ENCODE results near the gene METTL13. TPM values are rescaled to one million over a fixed set of nuclear protein-coding genes. Genes with fewer than 3 reads are reported as not detected.
A peak's percentile ranks its signal among the peaks of the same experiment; 100 is the strongest.

METTL13 gene
- total and polyA plus RNA-seq, 9 of the 15 experiments (the other 6 are each of a cell fraction or from before 2014, with no cell fraction given) = 18.9 to 78.9 (median 54.9) TPM

DNA sequence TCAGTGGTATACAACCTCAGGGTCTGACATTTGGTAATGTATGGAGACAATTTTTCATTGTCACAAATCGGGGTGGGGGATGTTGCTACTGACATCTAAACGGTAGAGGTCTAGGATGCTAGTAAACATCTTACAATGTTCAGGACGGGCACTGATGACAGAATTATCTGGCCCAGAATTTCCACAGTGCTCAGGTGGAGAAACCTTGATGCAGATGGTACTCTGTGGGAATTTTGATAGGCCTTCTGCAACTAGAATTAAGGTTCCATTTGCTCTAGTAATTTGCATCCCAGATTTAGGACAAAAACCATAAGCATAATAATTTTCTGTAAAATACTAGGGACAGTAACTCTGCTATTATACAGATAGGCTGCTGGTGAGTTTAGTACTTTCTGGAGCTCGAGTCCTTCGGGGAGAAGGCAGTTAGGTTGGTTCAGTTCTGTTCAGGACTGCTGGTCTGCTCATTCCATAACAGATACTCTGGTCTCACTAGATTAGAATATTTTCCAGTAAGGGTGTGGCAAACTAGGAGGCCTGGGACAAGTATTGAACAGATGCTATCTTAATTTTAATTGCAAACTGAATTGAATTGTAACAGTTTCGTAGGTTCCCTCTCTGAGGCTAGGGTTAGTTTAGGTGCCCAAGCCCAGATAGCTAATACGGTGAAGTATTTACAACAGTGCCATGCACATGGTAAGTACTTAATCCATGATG lies 11.4 kb downstream of the METTL13 start:
- peaks cover 0 to 9% of the 10 kb centered on the region in 2 experiments; a peak in 3 of 5 replicates for H3K4me1 ChIP-seq (replicated peaks in 1 of 2; ENCODE audit: control insufficient read depth in 2 of 2, insufficient read depth in 2 of 2, low read length in 2 of 2)
- BruUV-seq (replicated peaks) = no TSS peak
- no peaks in the 10 kb centered on the region for H3K9me3 ChIP-seq (replicated peaks; ENCODE audit: control insufficient read depth, insufficient read depth, low read depth, low read length)
- H3K4me3 ChIP-seq = no peak overlapping the region
- no peaks in the 10 kb centered on the region for H4K20me1 ChIP-seq (replicated peaks; ENCODE audit: control insufficient read depth, insufficient read depth, low read length)
- H3K4me2 ChIP-seq (ENCODE audit: insufficient read depth, low read length) = no peak overlapping the region
- intact Hi-C loops (cut with micrococcal nuclease) = no loop called here
- CTCF ChIA-PET (ENCODE audit: low intra/inter-chr PET ratio) = no interaction called here
- FAIRE-seq (no peak), ATAC-seq (no peak), DNase-seq (ENCODE audit: extremely low read depth in 1 of 4, low spot score in 3 of 4) (peak in 2 of 4 experiments; percentile 33 to 34)
- no peak overlapping the region for H3K27ac ChIP-seq (ENCODE audit: extremely low read depth, low read depth, low read length)
- H3K9me1 ChIP-seq (ENCODE audit: control insufficient read depth, insufficient read depth, low read length) = no peaks in the 10 kb centered on the region
- H3K79me2 ChIP-seq (ENCODE audit: control insufficient read depth, insufficient read depth, low read length) = peaks cover 2% of the 10 kb centered on the region; the same call in 1 of the 3 replicates
- H2AFZ ChIP-seq (ENCODE audit: low read depth, low read length) = no peak overlapping the region
- in situ Hi-C loops (cut with MboI) = no loop called here
- POLR2A ChIA-PET = interaction anchor here (1.1 kb wide), 1 partner anchor 18 kb away, joined by 5 read pairs; no protein-coding TSS in a partner anchor
- H3K9ac ChIP-seq (ENCODE audit: insufficient read depth in 1 of 2, low read depth in 2 of 2, low read length in 2 of 2) = no peak overlapping the region
- peaks cover 99% of the 10 kb centered on the region for H3K36me3 ChIP-seq (ENCODE audit: control insufficient read depth, insufficient read depth, low read length)
- H3K27me3 ChIP-seq (ENCODE audit: control insufficient read depth in 2 of 2, insufficient read depth in 2 of 2, low read length in 2 of 2) = no peaks in the 10 kb centered on the region
- 67% methylated on average over 7 of the region's 7 CpGs for WGBS (ENCODE audit: insufficient coverage, low coverage, missing lambda C conversion rate)
- no peak for TF ChIP-seq SMARCA4 (IDR thresholded peaks at IDR 0.05)
- TF ChIP-seq, protein P1, sequence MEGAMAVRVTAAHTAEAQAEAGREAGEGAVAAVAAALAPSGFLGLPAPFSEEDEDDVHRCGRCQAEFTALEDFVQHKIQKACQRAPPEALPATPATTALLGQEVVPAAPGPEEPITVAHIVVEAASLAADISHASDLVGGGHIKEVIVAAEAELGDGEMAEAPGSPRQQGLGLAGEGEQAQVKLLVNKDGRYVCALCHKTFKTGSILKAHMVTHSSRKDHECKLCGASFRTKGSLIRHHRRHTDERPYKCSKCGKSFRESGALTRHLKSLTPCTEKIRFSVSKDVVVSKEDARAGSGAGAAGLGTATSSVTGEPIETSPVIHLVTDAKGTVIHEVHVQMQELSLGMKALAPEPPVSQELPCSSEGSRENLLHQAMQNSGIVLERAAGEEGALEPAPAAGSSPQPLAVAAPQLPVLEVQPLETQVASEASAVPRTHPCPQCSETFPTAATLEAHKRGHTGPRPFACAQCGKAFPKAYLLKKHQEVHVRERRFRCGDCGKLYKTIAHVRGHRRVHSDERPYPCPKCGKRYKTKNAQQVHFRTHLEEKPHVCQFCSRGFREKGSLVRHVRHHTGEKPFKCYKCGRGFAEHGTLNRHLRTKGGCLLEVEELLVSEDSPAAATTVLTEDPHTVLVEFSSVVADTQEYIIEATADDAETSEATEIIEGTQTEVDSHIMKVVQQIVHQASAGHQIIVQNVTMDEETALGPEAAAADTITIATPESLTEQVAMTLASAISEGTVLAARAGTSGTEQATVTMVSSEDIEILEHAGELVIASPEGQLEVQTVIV (CRISPR knock-in tag; IDR thresholded peaks at IDR 0.05; ENCODE audit: borderline replicate concordance) = no peak
- no peak for TF ChIP-seq RBM14 (IDR thresholded peaks at IDR 0.05; ENCODE audit: borderline replicate concordance, insufficient read depth, low read depth, low read length)
- TF ChIP-seq TRIM24 (IDR thresholded peaks at IDR 0.05) = no peak
- no peak for TF ChIP-seq ZNF76 (CRISPR knock-in tag; IDR thresholded peaks at IDR 0.05; ENCODE audit: borderline replicate concordance)
- TF ChIP-seq, protein P2, sequence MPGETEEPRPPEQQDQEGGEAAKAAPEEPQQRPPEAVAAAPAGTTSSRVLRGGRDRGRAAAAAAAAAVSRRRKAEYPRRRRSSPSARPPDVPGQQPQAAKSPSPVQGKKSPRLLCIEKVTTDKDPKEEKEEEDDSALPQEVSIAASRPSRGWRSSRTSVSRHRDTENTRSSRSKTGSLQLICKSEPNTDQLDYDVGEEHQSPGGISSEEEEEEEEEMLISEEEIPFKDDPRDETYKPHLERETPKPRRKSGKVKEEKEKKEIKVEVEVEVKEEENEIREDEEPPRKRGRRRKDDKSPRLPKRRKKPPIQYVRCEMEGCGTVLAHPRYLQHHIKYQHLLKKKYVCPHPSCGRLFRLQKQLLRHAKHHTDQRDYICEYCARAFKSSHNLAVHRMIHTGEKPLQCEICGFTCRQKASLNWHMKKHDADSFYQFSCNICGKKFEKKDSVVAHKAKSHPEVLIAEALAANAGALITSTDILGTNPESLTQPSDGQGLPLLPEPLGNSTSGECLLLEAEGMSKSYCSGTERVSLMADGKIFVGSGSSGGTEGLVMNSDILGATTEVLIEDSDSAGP (CRISPR knock-in tag; IDR thresholded peaks at IDR 0.05) = no peak
- no peak for TF ChIP-seq ZBTB8A (IDR thresholded peaks at IDR 0.05; ENCODE audit: partially characterized antibody)
- TF ChIP-seq GTF2E2 (tag; IDR thresholded peaks at IDR 0.05) = no peak
- no peak for TF ChIP-seq XRCC4 (IDR thresholded peaks at IDR 0.05; ENCODE audit: extremely low read depth, insufficient read depth, insufficient read length)
- TF ChIP-seq, protein P3, sequence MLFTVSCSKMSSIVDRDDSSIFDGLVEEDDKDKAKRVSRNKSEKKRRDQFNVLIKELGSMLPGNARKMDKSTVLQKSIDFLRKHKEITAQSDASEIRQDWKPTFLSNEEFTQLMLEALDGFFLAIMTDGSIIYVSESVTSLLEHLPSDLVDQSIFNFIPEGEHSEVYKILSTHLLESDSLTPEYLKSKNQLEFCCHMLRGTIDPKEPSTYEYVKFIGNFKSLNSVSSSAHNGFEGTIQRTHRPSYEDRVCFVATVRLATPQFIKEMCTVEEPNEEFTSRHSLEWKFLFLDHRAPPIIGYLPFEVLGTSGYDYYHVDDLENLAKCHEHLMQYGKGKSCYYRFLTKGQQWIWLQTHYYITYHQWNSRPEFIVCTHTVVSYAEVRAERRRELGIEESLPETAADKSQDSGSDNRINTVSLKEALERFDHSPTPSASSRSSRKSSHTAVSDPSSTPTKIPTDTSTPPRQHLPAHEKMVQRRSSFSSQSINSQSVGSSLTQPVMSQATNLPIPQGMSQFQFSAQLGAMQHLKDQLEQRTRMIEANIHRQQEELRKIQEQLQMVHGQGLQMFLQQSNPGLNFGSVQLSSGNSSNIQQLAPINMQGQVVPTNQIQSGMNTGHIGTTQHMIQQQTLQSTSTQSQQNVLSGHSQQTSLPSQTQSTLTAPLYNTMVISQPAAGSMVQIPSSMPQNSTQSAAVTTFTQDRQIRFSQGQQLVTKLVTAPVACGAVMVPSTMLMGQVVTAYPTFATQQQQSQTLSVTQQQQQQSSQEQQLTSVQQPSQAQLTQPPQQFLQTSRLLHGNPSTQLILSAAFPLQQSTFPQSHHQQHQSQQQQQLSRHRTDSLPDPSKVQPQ (CRISPR knock-in tag; IDR thresholded peaks at IDR 0.05; ENCODE audit: borderline replicate concordance) = no peak
- no peak for TF ChIP-seq FOXK1 (CRISPR knock-in tag; IDR thresholded peaks at IDR 0.05; ENCODE audit: borderline replicate concordance)
- TF ChIP-seq, protein P4, sequence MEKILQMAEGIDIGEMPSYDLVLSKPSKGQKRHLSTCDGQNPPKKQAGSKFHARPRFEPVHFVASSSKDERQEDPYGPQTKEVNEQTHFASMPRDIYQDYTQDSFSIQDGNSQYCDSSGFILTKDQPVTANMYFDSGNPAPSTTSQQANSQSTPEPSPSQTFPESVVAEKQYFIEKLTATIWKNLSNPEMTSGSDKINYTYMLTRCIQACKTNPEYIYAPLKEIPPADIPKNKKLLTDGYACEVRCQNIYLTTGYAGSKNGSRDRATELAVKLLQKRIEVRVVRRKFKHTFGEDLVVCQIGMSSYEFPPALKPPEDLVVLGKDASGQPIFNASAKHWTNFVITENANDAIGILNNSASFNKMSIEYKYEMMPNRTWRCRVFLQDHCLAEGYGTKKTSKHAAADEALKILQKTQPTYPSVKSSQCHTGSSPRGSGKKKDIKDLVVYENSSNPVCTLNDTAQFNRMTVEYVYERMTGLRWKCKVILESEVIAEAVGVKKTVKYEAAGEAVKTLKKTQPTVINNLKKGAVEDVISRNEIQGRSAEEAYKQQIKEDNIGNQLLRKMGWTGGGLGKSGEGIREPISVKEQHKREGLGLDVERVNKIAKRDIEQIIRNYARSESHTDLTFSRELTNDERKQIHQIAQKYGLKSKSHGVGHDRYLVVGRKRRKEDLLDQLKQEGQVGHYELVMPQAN (IDR thresholded peaks at IDR 0.05; ENCODE audit: borderline replicate concordance) = no peak
